CD14-positive monocyte (primary cell): ENCODE results near the gene RARRES1. TPM values are rescaled to one million over a fixed set of nuclear protein-coding genes. Genes with fewer than 3 reads are reported as not detected.
"Not testable (repeated sequence)": the region's sequence is repeated elsewhere in the genome, so short reads cannot be mapped to it uniquely, and the experiment has no call there.

Experiments used
- DNase-seq, 3 donors: peaks; one replicate each; pipeline ENCODE4 v3.0.0-alpha.2; 2011 to 2022
- H2AFZ ChIP-seq: 2 replicates; pipeline ENCODE4 v1.6.0; 2012; ENCODE audit warnings: mild to moderate bottlenecking, low read depth, low read length, inconsistent platforms; ENCODE audit not compliant: insufficient read depth, poor library complexity, severe bottlenecking
- H3K27ac ChIP-seq, 2 donors: 1 replicate in 1 of 2; 2 replicates in 1 of 2; pipeline ENCODE4 v1.5.1; 2012 to 2013; ENCODE audit warnings: low read length in 2 of 2, control low read depth in 1 of 2, inconsistent platforms in 1 of 2, low read depth in 1 of 2, mild to moderate bottlenecking in 1 of 2
- H3K27me3 ChIP-seq, 2 donors: one replicate each; pipeline versions ENCODE4 v1.6.0 to v1.6.1; 2011 to 2013; ENCODE audit warnings: low read length in 2 of 2; ENCODE audit not compliant: control insufficient read depth in 2 of 2, insufficient read depth in 2 of 2
- H3K36me3 ChIP-seq, 2 donors: replicated peaks in 1 of 2; 1 replicate in 1 of 2; 2 replicates in 1 of 2; pipeline versions ENCODE4 v1.5.1 to v1.6.1; 2012 to 2013; ENCODE audit warnings: low read length in 2 of 2, control low read depth in 1 of 2, inconsistent platforms in 1 of 2, mild to moderate bottlenecking in 1 of 2; ENCODE audit not compliant: insufficient read depth in 2 of 2, control insufficient read depth in 1 of 2
- H3K4me1 ChIP-seq, 2 donors: 1 replicate in 1 of 2; 2 replicates in 1 of 2; pipeline versions ENCODE4 v1.5.1 to v1.6.1; 2012 to 2013; ENCODE audit warnings: low read length in 2 of 2, control low read depth in 1 of 2, inconsistent platforms in 1 of 2, mild to moderate bottlenecking in 1 of 2, moderate library complexity in 1 of 2; ENCODE audit not compliant: insufficient read depth in 2 of 2, control insufficient read depth in 1 of 2
- H3K4me2 ChIP-seq: replicated peaks from 2 replicates; pipeline ENCODE3; 2012; ENCODE audit warnings: low read length, moderate library complexity, mild to moderate bottlenecking; ENCODE audit not compliant: poor library complexity, severe bottlenecking; ENCODE audit errors: extremely low read depth
- H3K4me3 ChIP-seq, 3 experiments: fragments of 200-600 bp in 1 of 3; sonication (generic) in 1 of 3; replicated peaks in 1 of 3; 1 replicate in 2 of 3; 2 replicates in 1 of 3; pipeline ENCODE4 v1.5.1; 2011 to 2013; ENCODE audit warnings: low read length in 3 of 3, mild to moderate bottlenecking in 3 of 3, control low read depth in 2 of 3, low read depth in 2 of 3, inconsistent platforms in 1 of 3, moderate library complexity in 1 of 3
- H3K79me2 ChIP-seq: 2 replicates; pipeline ENCODE4 v1.6.0; 2012; ENCODE audit warnings: mild to moderate bottlenecking, control low read depth, inconsistent platforms, low read length, moderate library complexity; ENCODE audit not compliant: insufficient read depth
- H3K9ac ChIP-seq: 2 replicates; pipeline ENCODE4 v1.6.0; 2017; ENCODE audit warnings: low read length, mild to moderate bottlenecking; ENCODE audit not compliant: insufficient read depth, poor library complexity, severe bottlenecking
- H3K9me3 ChIP-seq, 2 donors: replicated peaks in 1 of 2; 1 replicate in 1 of 2; 2 replicates in 1 of 2; pipeline versions ENCODE4 v1.5.1 to v1.6.1; 2012 to 2013; ENCODE audit warnings: low read length in 2 of 2, control low read depth in 1 of 2; ENCODE audit not compliant: control insufficient read depth in 1 of 2, insufficient read depth in 1 of 2
- H4K20me1 ChIP-seq: 2 replicates; pipeline ENCODE4 v1.6.0; 2012; ENCODE audit warnings: mild to moderate bottlenecking, low read length, control low read depth, moderate library complexity; ENCODE audit not compliant: insufficient read depth
- H3K27ac Mint-ChIP-seq, 7 donors: one replicate each; pipeline ENCODE4 v1.8.0; 2020; ENCODE audit warnings: mild to moderate bottlenecking in 7 of 7, mixed read lengths in 7 of 7, moderate library complexity in 6 of 7, inconsistent platforms in 2 of 7
- H3K27me3 Mint-ChIP-seq, 3 donors: one replicate each; pipeline ENCODE4 v1.8.0; 2021 to 2022; ENCODE audit warnings: low read depth in 3 of 3, mild to moderate bottlenecking in 3 of 3, mixed read lengths in 3 of 3, moderate library complexity in 3 of 3, inconsistent platforms in 1 of 3
- H3K36me3 Mint-ChIP-seq, 2 donors: one replicate each; pipeline ENCODE4 v1.8.0; 2020; ENCODE audit warnings: mixed read lengths in 2 of 2, inconsistent platforms in 1 of 2, mild to moderate bottlenecking in 1 of 2
- H3K4me1 Mint-ChIP-seq: one replicate; pipeline ENCODE4 v1.8.0; 2020; ENCODE audit warnings: mild to moderate bottlenecking, mixed read lengths
- H3K4me3 Mint-ChIP-seq, 2 donors: one replicate each; pipeline ENCODE4 v1.8.0; 2020; ENCODE audit warnings: mild to moderate bottlenecking in 2 of 2, mixed read lengths in 2 of 2, moderate library complexity in 1 of 2
- H3K9me3 Mint-ChIP-seq, 7 donors: one replicate each; pipeline ENCODE4 v1.8.0; 2020 to 2022; ENCODE audit warnings: mixed read lengths in 7 of 7, mild to moderate bottlenecking in 6 of 7, moderate library complexity in 6 of 7, inconsistent platforms in 2 of 7
- CTCF ChIP-seq: fragments of 200-600 bp; IDR thresholded peaks from one replicate; pipeline ENCODE4 v1.8.0; 2022; ENCODE audit warnings: antibody characterized with exemption, mild to moderate bottlenecking
- WGBS: methylation state at CpG from one replicate; pipeline ENCODE4 v1.1.5; 2013; ENCODE audit warnings: missing lambda C conversion rate; ENCODE audit not compliant: insufficient coverage; 5-methylcytosine and 5-hydroxymethylcytosine counted together
- intact Hi-C, 2 donors: fragments of 100-400 bp; cut with micrococcal nuclease; formaldehyde crosslinking; loops; one replicate each; pipeline versions ENCODE4 v1.15.0 to v1.15.1; 2023
- polyA plus RNA-seq, 3 donors: library from polyadenylated mRNA; depleted of rRNA in 1 of 3; unstranded in 2 of 3; stranded (reverse) in 1 of 3; fragments of 300-500 nt in 2 of 3; fragments of >200 nt in 1 of 3; fragmentation: Illumina TruSeq in 2 of 3; gene quantifications; 1 replicate in 2 of 3; 2 replicates in 1 of 3; pipeline ENCODE4 v1.2.3, GENCODE V29; 2012 to 2021

RARRES1 gene
- polyA plus RNA-seq, 3 donors: not detected

GRCh38 chr3:158700559-158700958, 31.7 kb downstream of the RARRES1 start:
- H3K27me3 ChIP-seq: no peaks in the 10 kb centered on the region
- no peak overlapping the region for H3K4me2 ChIP-seq
- no peaks in the 10 kb centered on the region for H3K79me2 ChIP-seq
- no peak for TF ChIP-seq CTCF
- intact Hi-C loops: no loop called here
- peaks cover 15 to 46% of the 10 kb centered on the region in 2 donors for H3K36me3 ChIP-seq
- H3K4me1 Mint-ChIP-seq: no peaks in the 10 kb centered on the region
- no peaks in the 10 kb centered on the region for H3K4me1 ChIP-seq
- no peak overlapping the region for H3K9ac ChIP-seq
- H3K9me3 ChIP-seq: no peaks in the 10 kb centered on the region
- H3K27ac Mint-ChIP-seq: no peak overlapping the region
- no peaks in the 10 kb centered on the region for H3K9me3 Mint-ChIP-seq
- H4K20me1 ChIP-seq: peaks cover 3% of the 10 kb centered on the region
- no peak for DNase-seq
- peaks cover 36 to 47% of the 10 kb centered on the region in 2 donors for H3K36me3 Mint-ChIP-seq
- H3K27me3 Mint-ChIP-seq: no peaks in the 10 kb centered on the region
- H2AFZ ChIP-seq: no peak overlapping the region
- H3K4me3 Mint-ChIP-seq: no peak overlapping the region
- no peak overlapping the region for H3K27ac ChIP-seq
- no peak overlapping the region for H3K4me3 ChIP-seq

GRCh38 chr3:158696618-158697017, 35.6 kb downstream of the RARRES1 start:
- peaks cover 25 to 52% of the 10 kb centered on the region in 2 donors for H3K36me3 ChIP-seq
- no peak for TF ChIP-seq CTCF
- H2AFZ ChIP-seq: no peak overlapping the region
- H3K4me3 ChIP-seq: no peak overlapping the region
- DNase-seq: no peak
- H3K27ac ChIP-seq: no peak overlapping the region
- H3K4me2 ChIP-seq: no peak overlapping the region
- Mint-ChIP-seq H3K4me3 (no peak overlapping the region), H3K27ac (no peak overlapping the region), H3K36me3 (peaks cover 39 to 54% of the 10 kb centered on the region in 2 donors), H3K4me1 (no peaks in the 10 kb centered on the region), H3K27me3 (no peaks in the 10 kb centered on the region), H3K9me3 (peaks cover 0 to 2% (median 0%) of the 10 kb centered on the region in 7 donors)
- no peak overlapping the region for H3K9ac ChIP-seq
- H3K27me3 ChIP-seq: no peaks in the 10 kb centered on the region
- no peaks in the 10 kb centered on the region for H3K9me3 ChIP-seq
- no peaks in the 10 kb centered on the region for H3K79me2 ChIP-seq
- no peaks in the 10 kb centered on the region for H4K20me1 ChIP-seq
- WGBS: no CpG with 5 or more reads among the region's 2 CpGs
- intact Hi-C loops: no loop called here
- no peaks in the 10 kb centered on the region for H3K4me1 ChIP-seq

- peaks cover 51 to 63% of the 10 kb centered on the region in 2 donors for H3K36me3 Mint-ChIP-seq
- H3K27me3 ChIP-seq, H3K4me1 ChIP-seq, H3K27ac Mint-ChIP-seq, H3K27me3 Mint-ChIP-seq, H3K9me3 ChIP-seq, H2AFZ ChIP-seq, H3K9me3 Mint-ChIP-seq, H4K20me1 ChIP-seq, H3K9ac ChIP-seq, H3K27ac ChIP-seq, intact Hi-C loops, DNase-seq, H3K79me2 ChIP-seq, H3K4me2 ChIP-seq, H3K4me3 Mint-ChIP-seq, H3K4me3 ChIP-seq, H3K4me1 Mint-ChIP-seq: not testable (repeated sequence)
- peaks cover 39 to 58% of the 10 kb centered on the region in 2 donors for H3K36me3 ChIP-seq
- WGBS: no CpG with 5 or more reads among the region's 3 CpGs
Observed at GRCh38 chr3:158693866-158694456, 38.3 kb downstream of the RARRES1 start.
